Mesendoderm (in vitro differentiated cells): Measurements from ENCODE around the gene NID1. TPM values are rescaled to one million over a fixed set of nuclear protein-coding genes. Genes with fewer than 3 reads are reported as not detected.

Source experiments
- DNase-seq: peaks from one replicate; pipeline ENCODE4 v3.0.0; 2013
- H2AK5ac ChIP-seq: 2 replicates; pipeline ENCODE4 v1.6.1; 2013; ENCODE audit warnings: low read length, inconsistent platforms
- H2BK120ac ChIP-seq: 2 replicates; pipeline ENCODE4 v1.6.1; 2013; ENCODE audit warnings: low read depth, mild to moderate bottlenecking, low read length, moderate library complexity, mixed read lengths
- H2BK15ac ChIP-seq: replicated peaks from 2 replicates; pipeline ENCODE4 v1.6.1; 2013; ENCODE audit warnings: low read depth, mild to moderate bottlenecking, moderate library complexity
- H2BK5ac ChIP-seq: 2 replicates; pipeline ENCODE4 v1.6.1; 2013; ENCODE audit warnings: low read length, inconsistent platforms
- H3K18ac ChIP-seq: 2 replicates; pipeline ENCODE4 v1.6.1; 2013; ENCODE audit warnings: mild to moderate bottlenecking, low read length, mixed read lengths
- H3K23ac ChIP-seq: one replicate; pipeline ENCODE4 v1.6.1; 2013; ENCODE audit warnings: low read length
- H3K27ac ChIP-seq: 2 replicates; pipeline ENCODE4 v1.5.1; 2013; ENCODE audit warnings: low read depth, mild to moderate bottlenecking, inconsistent platforms, low read length, moderate library complexity
- H3K27me3 ChIP-seq: 2 replicates; pipeline ENCODE4 v1.6.1; 2013; ENCODE audit warnings: low read length, control low read depth, mild to moderate bottlenecking, inconsistent platforms; ENCODE audit not compliant: insufficient read depth, poor library complexity
- H3K36me3 ChIP-seq: 2 replicates; pipeline ENCODE4 v1.6.1; 2013; ENCODE audit warnings: low read length, inconsistent platforms; ENCODE audit not compliant: control insufficient read depth, insufficient read depth
- H3K4ac ChIP-seq: one replicate; pipeline ENCODE4 v1.6.1; 2013; ENCODE audit warnings: low read depth, mild to moderate bottlenecking, low read length, moderate library complexity
- H3K4me1 ChIP-seq: 2 replicates; pipeline ENCODE4 v1.6.1; 2013; ENCODE audit warnings: low read depth, low read length, inconsistent platforms; ENCODE audit not compliant: control insufficient read depth
- H3K4me2 ChIP-seq: 2 replicates; pipeline ENCODE4 v1.6.1; 2013; ENCODE audit warnings: low read length
- H3K4me3 ChIP-seq: 2 replicates; pipeline ENCODE4 v1.5.1; 2013; ENCODE audit warnings: mild to moderate bottlenecking, low read length
- H3K56ac ChIP-seq: one replicate; pipeline ENCODE4 v1.6.1; 2013; ENCODE audit warnings: low read length
- H3K79me1 ChIP-seq: 2 replicates; pipeline ENCODE4 v1.6.1; 2013; ENCODE audit warnings: low read length, inconsistent platforms
- H3K79me2 ChIP-seq: 2 replicates; pipeline ENCODE4 v1.6.1; 2013; ENCODE audit warnings: mild to moderate bottlenecking, low read length; ENCODE audit not compliant: control insufficient read depth, insufficient read depth
- H3K9ac ChIP-seq: 2 replicates; pipeline ENCODE4 v1.6.1; 2013; ENCODE audit warnings: low read length, inconsistent platforms
- H4K5ac ChIP-seq: one replicate; pipeline ENCODE4 v1.6.1; 2013; ENCODE audit warnings: low read length
- H4K8ac ChIP-seq: one replicate; pipeline ENCODE4 v1.6.1; 2013; ENCODE audit warnings: low read depth, mild to moderate bottlenecking, control low read depth, low read length, moderate library complexity
- WGBS: extraction: QIAGEN DNeasy Blood & Tissue Kit; methylation state at CpG from one replicate; pipeline ENCODE4 v1.1.7; 2013; ENCODE audit warnings: low lambda C conversion rate, missing lambda C conversion rate; ENCODE audit not compliant: insufficient coverage; ENCODE audit errors: extremely low coverage; 5-methylcytosine and 5-hydroxymethylcytosine counted together
- polyA plus RNA-seq, 2 experiments: library from polyadenylated mRNA; stranded (reverse); fragments of 200-250 nt; gene quantifications; one replicate each; pipeline ENCODE4 v1.2.3, GENCODE V29; 2013

The NID1 gene
- 10.6 TPM for polyA plus RNA-seq (2013, experiment 1 of 2)
- 10.4 TPM for polyA plus RNA-seq (2013, experiment 2 of 2)

DNA sequence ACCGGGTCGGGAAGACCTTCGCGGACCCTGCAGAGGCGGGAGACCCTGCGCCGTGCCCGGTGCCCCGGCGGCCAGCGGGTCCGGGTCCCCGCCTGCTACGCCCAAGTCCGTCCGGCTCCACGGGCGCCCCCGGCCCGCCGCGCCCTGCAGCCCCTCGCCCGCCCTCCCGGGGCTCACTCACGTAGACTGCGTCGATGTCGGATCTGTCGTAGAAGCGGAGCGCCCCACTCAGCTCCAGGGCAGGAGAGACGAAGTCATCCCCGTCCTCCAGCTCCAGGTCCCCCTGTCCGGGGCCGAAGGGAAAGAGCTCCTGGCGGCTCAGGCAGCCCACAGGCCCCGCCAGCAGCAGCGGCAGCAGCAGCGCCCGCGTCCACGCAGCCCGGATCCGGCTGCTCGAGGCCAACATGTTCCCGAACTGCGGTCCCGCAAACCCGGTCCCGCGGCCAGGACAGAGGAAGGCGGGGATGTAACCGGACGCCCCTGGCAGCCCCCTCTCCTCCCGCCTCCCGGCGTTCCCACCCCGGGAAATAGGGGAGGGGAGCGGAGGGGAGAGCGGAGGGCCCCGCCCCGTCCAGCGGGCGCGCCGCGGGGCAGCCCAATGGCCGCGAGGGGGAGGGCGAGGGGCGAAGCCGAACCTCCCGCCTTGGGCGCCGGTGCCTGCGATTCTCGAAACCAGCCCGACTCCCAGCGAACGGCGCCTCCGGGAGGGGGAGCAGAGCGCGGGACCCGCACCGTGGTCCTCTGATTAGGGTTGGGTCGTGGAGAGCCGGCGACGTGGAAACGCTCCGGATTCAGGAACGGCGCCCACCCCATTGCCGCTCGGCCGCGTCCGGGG lies at the start of gene NID1:
Gene NID1 (minus strand): TSS at position 417 of the 835 bp plus-strand sequence. CDS start 11 bp downstream, at position 406.
- Histone ChIP-seq H3K27me3 (peaks cover 3% of the 10 kb centered on the region), H3K36me3 (no peaks in the 10 kb centered on the region), H3K56ac (peak within 1 kb of the TSS; percentile 89), H3K18ac (peak within 1 kb of the TSS; percentile 44), H4K8ac (no peak within 1 kb of the TSS), H3K79me2 (no peaks in the 10 kb centered on the region), H2BK5ac (no peak within 1 kb of the TSS), H3K4me2 (peak within 1 kb of the TSS; percentile 91), H2BK15ac (no peak within 1 kb of the TSS), H3K27ac (no peak within 1 kb of the TSS), H3K23ac (no peak within 1 kb of the TSS), H3K9ac (peak within 1 kb of the TSS; percentile 80), H3K79me1 (no peaks in the 10 kb centered on the region), H2BK120ac (no peak within 1 kb of the TSS), H3K4me1 (no peaks in the 10 kb centered on the region), H2AK5ac (no peak within 1 kb of the TSS), H3K4me3 (peak within 1 kb of the TSS; percentile 58), H4K5ac (no peak within 1 kb of the TSS), H3K4ac (no peak within 1 kb of the TSS)
- WGBS: no CpG with 5 or more reads among the region's 100 CpGs
- peak; percentile 88 for DNase-seq

GRCh38 chr1:236114076-236114747 lies 49.3 kb upstream of the NID1 start:
- no peaks in the 10 kb centered on the region for H3K4me1 ChIP-seq
- no peak overlapping the region for H3K4ac ChIP-seq
- DNase-seq: no peak
- H2BK120ac ChIP-seq: no peak overlapping the region
- H2AK5ac ChIP-seq: no peak overlapping the region
- no peak overlapping the region for H2BK15ac ChIP-seq
- H4K8ac ChIP-seq: no peak overlapping the region
- H3K79me2 ChIP-seq: no peaks in the 10 kb centered on the region
- H3K23ac ChIP-seq: no peak overlapping the region
- H4K5ac ChIP-seq: no peak overlapping the region
- no CpG with 5 or more reads among the region's 5 CpGs for WGBS
- H3K9ac ChIP-seq: no peak overlapping the region
- H3K79me1 ChIP-seq: no peaks in the 10 kb centered on the region
- no peak overlapping the region for H2BK5ac ChIP-seq
- no peaks in the 10 kb centered on the region for H3K27me3 ChIP-seq
- no peak overlapping the region for H3K56ac ChIP-seq
- no peak overlapping the region for H3K27ac ChIP-seq
- no peaks in the 10 kb centered on the region for H3K36me3 ChIP-seq
- H3K4me2 ChIP-seq: no peak overlapping the region
- H3K18ac ChIP-seq: no peak overlapping the region
- no peak overlapping the region for H3K4me3 ChIP-seq

DNA sequence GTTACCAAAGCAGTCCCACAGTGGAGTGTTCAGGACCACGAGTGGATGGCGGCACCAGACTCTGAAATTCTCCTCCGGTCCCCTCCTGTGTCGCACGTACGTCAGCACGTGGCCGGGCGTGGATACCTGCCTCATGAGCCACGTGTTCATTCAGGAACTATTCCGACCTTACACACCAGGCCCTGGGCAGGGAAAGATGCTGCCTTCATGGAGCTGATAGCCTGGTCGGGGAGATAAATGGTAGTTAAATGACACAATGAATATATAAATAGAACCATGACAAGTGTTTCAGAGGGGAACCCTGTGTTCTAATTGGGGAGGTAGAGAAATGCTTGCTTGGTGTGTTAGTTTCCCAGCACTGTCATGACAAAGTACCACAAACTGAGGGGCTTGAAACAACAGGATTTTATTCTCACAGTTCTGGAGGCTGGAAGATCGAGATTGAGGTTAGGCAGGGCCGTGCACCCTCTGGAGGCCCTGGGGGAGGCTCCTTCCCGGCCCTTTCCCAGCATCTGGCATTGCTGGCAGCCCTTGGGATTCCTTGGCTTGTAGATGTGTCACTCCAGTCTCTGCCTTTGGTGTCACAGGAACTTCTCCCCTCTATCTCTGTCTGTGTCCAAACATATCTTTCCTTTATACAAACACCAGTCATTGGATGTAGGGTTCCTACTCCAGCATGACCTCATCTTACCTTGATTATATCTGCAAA lies 48.6 kb upstream of the NID1 start:
- H3K9ac ChIP-seq: no peak overlapping the region
- no peak overlapping the region for H2BK5ac ChIP-seq
- no peak overlapping the region for H3K4me2 ChIP-seq
- H3K4me3 ChIP-seq: no peak overlapping the region
- H4K8ac ChIP-seq: no peak overlapping the region
- H2AK5ac ChIP-seq: no peak overlapping the region
- H3K4me1 ChIP-seq: no peaks in the 10 kb centered on the region
- H3K56ac ChIP-seq: no peak overlapping the region
- H2BK120ac ChIP-seq: no peak overlapping the region
- no peaks in the 10 kb centered on the region for H3K79me1 ChIP-seq
- no peaks in the 10 kb centered on the region for H3K79me2 ChIP-seq
- no CpG with 5 or more reads among the region's 15 CpGs for WGBS
- H3K23ac ChIP-seq: no peak overlapping the region
- no peak overlapping the region for H4K5ac ChIP-seq
- H3K36me3 ChIP-seq: no peaks in the 10 kb centered on the region
- no peak overlapping the region for H3K4ac ChIP-seq
- no peak overlapping the region for H2BK15ac ChIP-seq
- no peak for DNase-seq
- no peak overlapping the region for H3K18ac ChIP-seq
- H3K27me3 ChIP-seq: no peaks in the 10 kb centered on the region
- H3K27ac ChIP-seq: no peak overlapping the region

- Histone ChIP-seq H4K8ac (no peak overlapping the region), H2AK5ac (no peak overlapping the region), H3K79me2 (no peaks in the 10 kb centered on the region), H3K4me1 (no peaks in the 10 kb centered on the region), H3K56ac (no peak overlapping the region), H3K79me1 (no peaks in the 10 kb centered on the region), H2BK120ac (no peak overlapping the region), H3K4me3 (no peak overlapping the region), H3K4me2 (no peak overlapping the region), H2BK5ac (no peak overlapping the region), H3K36me3 (no peaks in the 10 kb centered on the region), H3K18ac (no peak overlapping the region), H3K4ac (no peak overlapping the region), H3K27me3 (no peaks in the 10 kb centered on the region), H3K23ac (no peak overlapping the region), H3K27ac (no peak overlapping the region), H2BK15ac (no peak overlapping the region), H4K5ac (no peak overlapping the region), H3K9ac (no peak overlapping the region)
- WGBS: no CpG with 5 or more reads among the region's 6 CpGs
- no peak for DNase-seq
Observed at GRCh38 chr1:236112332-236112627, 47.4 kb upstream of the NID1 start.

- Histone ChIP-seq H2BK15ac (no peak overlapping the region), H3K4me3 (no peak overlapping the region), H3K4me1 (no peaks in the 10 kb centered on the region), H4K8ac (no peak overlapping the region), H3K56ac (no peak overlapping the region), H3K27ac (no peak overlapping the region), H3K36me3 (no peaks in the 10 kb centered on the region), H3K9ac (no peak overlapping the region), H3K79me1 (no peaks in the 10 kb centered on the region), H3K18ac (no peak overlapping the region), H2BK5ac (no peak overlapping the region), H3K79me2 (no peaks in the 10 kb centered on the region), H2AK5ac (no peak overlapping the region), H3K4me2 (no peak overlapping the region), H4K5ac (no peak overlapping the region), H3K27me3 (no peaks in the 10 kb centered on the region), H3K23ac (no peak overlapping the region), H3K4ac (no peak overlapping the region), H2BK120ac (no peak overlapping the region)
- WGBS: no CpG with 5 or more reads among the region's 17 CpGs
- no peak for DNase-seq
Observed at GRCh38 chr1:236111527-236112331, 46.8 kb upstream of the NID1 start.
